Loucy (cell line): ENCODE data around the gene BCKDHB.

Experiments
- CTCF ChIP-seq: fragments of 200-600 bp; sonication (generic); conservative IDR thresholded peaks from 2 replicates; pipeline ENCODE4 v1.5.1; 2014; ENCODE audit warnings: mild to moderate bottlenecking, antibody characterized with exemption, low read length
- EZH2phosphoT487 ChIP-seq: fragments of 200-600 bp; IDR thresholded peaks from 2 replicates; pipeline ENCODE4 v1.6.1; 2018; ENCODE audit warnings: antibody characterized with exemption, mild to moderate bottlenecking, moderate library complexity, borderline replicate concordance

GRCh38 chr6:80314531-80314930 lies 208.1 kb downstream of the BCKDHB start:
- TF ChIP-seq CTCF (no peak), EZH2phosphoT487 (no peak)
